NCI-H510A (cell line): ENCODE data around the gene FNDC7.
"Not testable (repeated sequence)": the region's sequence is repeated elsewhere in the genome, so short reads cannot be mapped to it uniquely, and the experiment has no call there.

Experiments used
- DNase-seq: peaks from one replicate; lab custom pipeline; 2025; lab: John Stamatoyannopoulos, UW

FNDC7 gene

DNA sequence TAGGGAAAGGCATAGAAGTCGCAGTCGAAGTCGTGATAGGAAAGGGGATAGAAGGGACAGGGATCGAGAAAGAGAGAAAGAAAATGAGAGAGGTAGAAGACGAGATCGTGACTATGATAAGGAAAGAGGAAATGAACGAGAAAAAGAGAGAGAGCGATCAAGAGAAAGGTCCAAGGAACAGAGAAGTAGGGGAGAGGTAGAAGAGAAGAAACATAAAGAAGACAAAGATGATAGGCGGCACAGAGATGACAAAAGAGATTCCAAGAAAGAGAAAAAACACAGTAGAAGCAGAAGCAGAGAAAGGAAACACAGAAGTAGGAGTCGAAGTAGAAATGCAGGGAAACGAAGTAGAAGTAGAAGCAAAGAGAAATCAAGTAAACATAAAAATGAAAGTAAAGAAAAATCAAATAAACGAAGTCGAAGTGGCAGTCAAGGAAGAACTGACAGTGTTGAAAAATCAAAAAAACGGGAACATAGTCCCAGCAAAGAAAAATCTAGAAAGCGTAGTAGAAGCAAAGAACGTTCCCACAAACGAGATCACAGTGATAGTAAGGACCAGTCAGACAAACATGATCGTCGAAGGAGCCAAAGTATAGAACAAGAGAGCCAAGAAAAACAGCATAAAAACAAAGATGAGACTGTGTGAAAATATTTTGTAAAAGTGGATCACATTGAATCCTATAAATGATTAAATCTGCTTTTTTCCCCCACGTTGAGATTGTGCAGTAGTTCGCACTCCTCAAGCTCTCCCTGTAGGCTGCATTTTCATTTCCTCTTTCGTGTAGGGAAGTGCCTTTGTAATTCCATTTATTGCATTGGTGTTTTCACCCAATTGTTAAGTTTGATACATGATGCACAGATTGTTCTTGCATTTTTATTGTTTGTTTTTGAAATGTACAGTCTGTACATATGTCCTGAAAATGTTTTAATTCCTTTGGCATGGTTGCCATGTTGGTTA is 13.1 kb upstream of the FNDC7 start:
- DNase-seq = no peak

- no peak for DNase-seq
Observed at GRCh38 chr1:108701176-108701849, 11.4 kb upstream of the FNDC7 start.

DNA sequence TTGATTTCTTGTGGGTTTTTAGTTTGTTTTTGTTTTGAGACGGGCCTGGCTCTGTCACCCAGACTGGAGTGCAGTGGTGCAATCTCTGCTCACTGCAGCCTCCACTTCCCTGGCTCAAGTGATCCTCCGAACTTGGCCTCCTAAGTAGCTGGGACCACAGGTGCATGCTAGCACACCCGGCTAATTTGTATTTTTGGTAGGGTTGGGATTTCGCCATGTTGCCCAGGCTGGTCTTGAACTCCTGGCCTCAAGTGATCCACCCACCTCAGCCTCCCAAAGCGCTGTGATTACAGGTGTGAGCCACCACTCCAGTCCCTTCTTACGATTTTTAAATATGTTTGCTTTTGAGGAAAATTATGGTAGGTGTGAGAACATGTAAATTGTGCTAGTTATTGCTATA is 10.6 kb upstream of the FNDC7 start:
- not testable (repeated sequence) for DNase-seq

- no peak for DNase-seq
Observed at GRCh38 chr1:108703939-108704338, 8.8 kb upstream of the FNDC7 start.

DNA sequence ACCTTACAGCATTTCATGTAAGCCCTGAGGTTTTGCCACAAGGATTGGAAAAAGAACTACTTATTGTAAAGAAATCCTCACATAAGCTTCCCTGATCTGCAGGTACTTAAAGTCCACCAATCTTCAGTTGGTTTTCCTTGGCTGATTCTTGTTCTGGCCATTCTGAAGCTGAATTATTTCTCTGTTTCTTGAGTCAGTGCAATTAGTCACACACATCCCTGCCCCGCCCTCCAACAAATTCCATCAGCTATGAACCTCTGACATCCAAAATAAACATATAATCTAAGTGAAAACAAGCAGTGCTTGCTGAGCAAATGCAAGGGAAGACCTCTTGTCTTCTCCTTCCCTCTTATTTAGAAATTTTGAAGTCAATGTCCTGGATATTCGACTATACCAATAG is 8.2 kb upstream of the FNDC7 start:
- DNase-seq = no peak

GRCh38 chr1:108706643-108707042 is 6.1 kb upstream of the FNDC7 start:
- no peak for DNase-seq

DNA sequence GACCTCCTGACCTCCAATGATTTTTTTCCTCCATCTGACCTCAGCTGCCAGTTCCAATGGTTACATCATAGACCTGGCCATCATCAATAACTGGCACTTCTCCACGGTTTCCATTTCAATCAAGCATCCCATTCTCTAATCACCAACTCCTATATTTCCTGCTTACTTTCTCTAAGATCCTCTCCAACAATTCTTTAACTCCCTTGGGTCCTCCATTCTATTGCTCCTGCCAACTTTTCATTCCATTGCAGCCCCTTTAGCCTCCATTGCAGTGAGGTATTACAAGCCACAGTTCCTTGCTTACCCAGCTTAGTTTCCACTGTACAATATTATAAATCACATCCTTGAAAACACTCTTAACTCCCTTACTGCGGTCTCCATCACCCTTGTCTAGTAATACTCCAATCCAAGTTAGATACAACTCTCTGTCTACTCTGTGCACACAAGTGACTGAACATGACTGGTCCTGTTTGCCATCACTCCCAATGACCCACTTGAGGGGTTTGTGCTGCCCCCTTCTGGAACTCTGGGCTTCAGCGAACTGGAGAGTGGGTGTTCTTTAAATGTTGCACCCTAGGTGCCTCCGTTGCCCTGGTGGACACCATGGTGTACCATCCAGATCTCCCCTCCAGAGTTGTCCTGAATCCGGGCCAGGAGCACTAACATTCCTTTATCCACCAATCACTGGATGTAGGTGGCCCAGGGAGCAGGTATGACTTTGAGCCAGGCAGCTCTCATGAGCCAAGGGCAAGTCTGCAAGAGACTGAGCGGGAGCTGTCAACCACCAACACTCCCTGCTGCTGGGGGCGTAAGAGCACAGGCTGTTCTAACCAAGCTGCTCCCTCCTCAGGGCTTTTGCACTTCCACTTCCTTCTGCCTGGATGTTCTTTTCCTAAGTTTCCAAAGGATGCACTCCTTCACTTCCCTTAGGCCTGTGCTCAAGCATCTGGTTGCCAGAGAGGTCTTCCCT is 3.7 kb upstream of the FNDC7 start:
- no peak for DNase-seq

DNA sequence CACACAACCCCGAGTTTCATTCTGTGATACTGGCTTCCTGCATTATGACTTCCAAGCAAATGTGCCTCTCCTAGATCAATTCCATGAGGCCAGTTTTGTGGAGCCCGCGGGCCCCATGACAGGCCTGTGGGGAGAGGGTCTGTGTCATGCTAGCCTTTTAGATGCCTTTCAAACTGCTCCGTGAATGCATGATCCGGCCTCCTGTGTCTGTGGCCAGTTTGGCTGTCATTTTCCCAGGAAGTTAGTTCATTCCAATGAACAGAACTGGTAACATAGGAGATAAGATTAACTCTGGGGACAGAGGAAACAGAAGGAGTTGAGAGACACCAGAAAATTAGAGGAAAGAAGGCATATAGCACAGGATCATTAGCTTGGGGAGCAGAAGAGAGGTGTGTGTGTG is 3.2 kb downstream of the FNDC7 start:
- DNase-seq = no peak

GRCh38 chr1:108716437-108717230 is 3.9 kb downstream of the FNDC7 start:
- no peak for DNase-seq

- no peak for DNase-seq
Observed at GRCh38 chr1:108717774-108718316, 5.1 kb downstream of the FNDC7 start.

DNA sequence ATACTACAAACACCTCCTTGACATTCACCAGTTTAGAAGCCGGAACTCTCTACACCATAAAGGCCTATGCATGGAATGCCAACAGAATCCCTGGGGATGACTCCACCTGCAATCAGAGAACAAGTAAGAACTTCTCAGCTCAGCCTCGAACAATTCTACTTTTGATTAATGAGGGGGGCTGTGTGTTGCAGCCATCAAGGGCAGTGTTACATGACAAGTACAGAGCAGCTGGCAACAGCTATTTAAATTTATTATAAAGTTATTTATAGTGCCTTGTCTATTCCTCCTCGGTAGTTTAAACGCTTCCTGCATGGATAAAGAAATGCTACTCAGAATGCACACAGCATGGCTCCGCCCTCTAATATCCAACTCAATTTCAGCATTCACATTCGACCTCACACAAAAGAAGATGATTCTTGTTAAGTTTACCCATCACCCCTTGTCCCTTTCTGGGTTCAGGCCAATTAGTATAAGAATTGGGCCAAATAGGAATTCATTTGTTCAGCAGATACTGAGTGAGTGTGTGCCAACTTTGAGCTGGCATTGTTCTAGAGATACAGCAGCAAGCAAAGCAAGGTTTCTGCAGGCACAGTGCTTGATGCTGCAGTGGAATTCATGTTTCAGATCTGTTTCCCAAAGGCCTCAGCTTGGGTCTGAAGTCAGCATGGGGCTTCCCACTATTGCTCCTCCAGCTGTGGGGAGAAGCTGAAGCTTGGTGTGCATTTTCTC is 6.4 kb downstream of the FNDC7 start:
- no peak for DNase-seq

GRCh38 chr1:108719656-108720435 is 7.1 kb downstream of the FNDC7 start:
- no peak for DNase-seq

GRCh38 chr1:108722292-108722691 is 9.6 kb downstream of the FNDC7 start:
- no peak for DNase-seq

- DNase-seq = no peak
Observed at GRCh38 chr1:108725906-108726305, 13.2 kb downstream of the FNDC7 start.

GRCh38 chr1:108728327-108728923 is 15.7 kb downstream of the FNDC7 start:
- no peak for DNase-seq

DNA sequence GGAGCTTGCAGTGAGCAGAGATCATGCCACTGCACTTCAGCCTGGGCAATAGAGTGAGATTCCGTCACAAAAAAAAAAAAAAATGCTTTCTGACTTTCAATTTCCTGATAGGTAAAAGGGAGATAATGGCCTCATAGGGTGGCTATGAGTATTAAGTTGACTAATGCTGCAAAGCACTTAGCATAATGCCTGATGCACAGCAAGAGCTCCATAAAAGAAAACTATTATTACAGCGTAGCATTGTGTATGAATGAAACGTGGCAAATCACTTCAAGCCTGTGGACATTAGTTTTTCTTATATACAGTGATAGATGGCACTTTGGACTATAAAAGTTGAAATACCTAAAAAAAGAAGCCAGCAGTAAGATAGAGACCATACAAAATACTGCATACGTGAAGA is 16.8 kb downstream of the FNDC7 start:
- DNase-seq = no peak

- DNase-seq = no peak
Observed at GRCh38 chr1:108732398-108732797, 19.7 kb downstream of the FNDC7 start.

- no peak for DNase-seq
Observed at GRCh38 chr1:108734171-108734865, 21.6 kb downstream of the FNDC7 start.
